Measurements from ENCODE around the gene PLEKHN1.

GRCh38 chr1:966704-967300 lies 520 bp downstream of the PLEKHN1 start:
- TF ChIP-seq, protein P1, sequence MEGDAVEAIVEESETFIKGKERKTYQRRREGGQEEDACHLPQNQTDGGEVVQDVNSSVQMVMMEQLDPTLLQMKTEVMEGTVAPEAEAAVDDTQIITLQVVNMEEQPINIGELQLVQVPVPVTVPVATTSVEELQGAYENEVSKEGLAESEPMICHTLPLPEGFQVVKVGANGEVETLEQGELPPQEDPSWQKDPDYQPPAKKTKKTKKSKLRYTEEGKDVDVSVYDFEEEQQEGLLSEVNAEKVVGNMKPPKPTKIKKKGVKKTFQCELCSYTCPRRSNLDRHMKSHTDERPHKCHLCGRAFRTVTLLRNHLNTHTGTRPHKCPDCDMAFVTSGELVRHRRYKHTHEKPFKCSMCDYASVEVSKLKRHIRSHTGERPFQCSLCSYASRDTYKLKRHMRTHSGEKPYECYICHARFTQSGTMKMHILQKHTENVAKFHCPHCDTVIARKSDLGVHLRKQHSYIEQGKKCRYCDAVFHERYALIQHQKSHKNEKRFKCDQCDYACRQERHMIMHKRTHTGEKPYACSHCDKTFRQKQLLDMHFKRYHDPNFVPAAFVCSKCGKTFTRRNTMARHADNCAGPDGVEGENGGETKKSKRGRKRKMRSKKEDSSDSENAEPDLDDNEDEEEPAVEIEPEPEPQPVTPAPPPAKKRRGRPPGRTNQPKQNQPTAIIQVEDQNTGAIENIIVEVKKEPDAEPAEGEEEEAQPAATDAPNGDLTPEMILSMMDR (IDR thresholded peaks at IDR 0.05; ENCODE audit: low read depth, low read length) = no peak
- TF ChIP-seq EZH2phosphoT487 (IDR thresholded peaks at IDR 0.05; ENCODE audit: low read depth) = no peak

All from OCI-LY3 (cell line).